GM19099 (cell line): ENCODE measurements around the gene COQ7.

Experiments used
- POLR2A ChIP-seq: IDR thresholded peaks from 3 replicates; pipeline ENCODE4 v1.6.1; 2011; ENCODE audit warnings: low read depth; ENCODE audit not compliant: insufficient read length; ENCODE audit errors: extremely low read depth

The COQ7 gene

DNA sequence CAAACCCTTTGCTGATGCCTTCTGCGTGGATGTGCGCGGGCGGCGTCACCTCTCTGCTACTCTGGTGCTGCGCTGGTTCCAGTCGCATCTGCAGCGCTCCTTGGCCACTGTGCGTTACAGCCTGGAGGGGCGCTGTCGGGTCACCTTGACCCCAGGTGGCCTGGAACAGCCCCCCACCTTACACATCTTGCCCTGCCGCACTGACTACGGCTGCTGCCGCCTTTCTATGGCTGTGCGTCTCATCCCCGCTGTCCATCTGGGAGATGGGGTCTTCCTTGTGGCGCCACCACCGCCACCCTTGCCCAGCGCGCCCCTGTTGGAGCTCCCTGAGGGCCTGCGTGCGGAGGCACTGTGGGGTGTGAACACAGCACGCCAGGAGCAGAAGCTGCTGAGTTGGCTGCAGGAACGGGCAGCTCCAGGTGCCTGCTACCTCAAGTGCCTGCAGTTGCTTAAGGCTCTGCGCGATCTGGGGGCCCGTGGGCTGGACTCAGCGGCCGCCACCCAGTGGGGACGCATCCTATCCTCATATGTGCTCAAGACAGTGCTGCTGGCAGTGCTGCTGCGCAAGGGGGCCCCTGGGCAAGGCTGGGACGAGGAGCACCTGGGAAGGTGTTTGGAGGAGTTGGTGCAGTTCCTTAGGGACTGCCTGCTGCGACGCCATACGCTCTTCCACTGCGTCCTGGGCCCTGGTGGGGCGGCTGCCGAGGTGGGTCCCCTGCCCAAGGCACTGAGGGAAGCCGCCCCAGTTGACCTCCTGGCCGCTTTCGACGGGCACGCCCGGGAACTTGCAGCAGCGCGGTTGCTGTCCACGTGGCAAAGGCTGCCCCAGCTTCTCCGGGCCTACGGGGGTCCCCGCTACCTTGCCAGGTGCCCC, 48.0 kb downstream of the COQ7 start:
- TF ChIP-seq POLR2A = no peak

DNA sequence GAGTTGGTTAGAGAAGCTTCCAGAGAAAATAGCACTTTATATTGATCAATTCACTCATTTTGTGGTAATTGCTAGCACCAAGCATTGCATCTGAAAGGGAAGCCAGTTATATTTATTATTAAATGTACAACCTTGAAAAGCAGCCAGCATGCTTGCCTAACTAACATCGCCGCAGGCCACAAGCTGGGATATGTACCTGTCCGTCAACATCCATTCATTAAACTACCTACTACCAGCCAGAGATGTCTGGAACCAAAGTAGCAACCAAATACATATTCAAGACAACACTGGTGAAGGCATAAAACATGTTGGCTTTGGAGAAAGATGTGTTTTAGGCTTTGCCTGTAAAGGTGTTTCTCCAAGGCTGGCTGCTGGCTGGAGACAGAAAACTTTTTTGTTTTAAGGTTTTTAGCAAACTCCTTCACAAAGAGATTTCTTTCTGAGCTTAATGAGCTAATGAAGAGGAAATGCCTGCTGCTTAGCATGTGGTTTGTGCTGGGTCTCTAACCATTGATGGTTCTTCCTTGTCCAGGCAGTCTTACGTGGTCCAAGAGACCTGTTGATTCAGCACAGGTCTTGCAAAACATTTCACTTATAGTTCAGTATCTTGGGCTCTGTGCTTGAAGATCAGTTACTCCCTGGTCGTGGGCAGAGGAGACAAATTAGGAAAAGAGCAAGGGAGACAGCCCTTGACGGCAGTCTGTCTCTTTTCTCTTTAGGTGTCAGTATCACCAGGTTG, 49.5 kb downstream of the COQ7 start:
- TF ChIP-seq POLR2A = no peak

DNA sequence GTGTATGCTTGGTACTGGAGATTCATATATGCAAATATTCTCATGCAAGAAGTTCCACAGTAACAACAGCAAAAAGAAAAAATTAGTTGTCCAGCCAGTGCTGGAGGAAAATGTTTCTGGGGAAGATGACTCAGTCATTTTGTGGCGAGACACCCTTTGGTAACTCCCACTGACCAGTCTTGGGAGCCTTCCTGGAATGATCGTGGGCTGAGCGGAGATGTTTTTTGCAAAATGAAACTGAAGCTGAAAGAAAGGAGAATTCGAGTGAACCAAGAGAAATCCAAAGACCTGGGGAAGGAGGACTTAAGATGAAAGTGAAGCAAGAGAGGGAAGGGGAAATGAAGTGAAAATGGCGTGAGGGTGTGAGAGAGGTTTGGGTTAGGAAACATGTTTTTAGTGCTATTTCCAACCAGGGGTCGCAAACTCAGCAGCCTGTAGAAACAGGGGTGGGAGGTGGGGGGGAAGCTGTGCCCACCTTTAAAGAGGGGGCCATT, 51.6 kb downstream of the COQ7 start:
- TF ChIP-seq POLR2A = peak; percentile 45

DNA sequence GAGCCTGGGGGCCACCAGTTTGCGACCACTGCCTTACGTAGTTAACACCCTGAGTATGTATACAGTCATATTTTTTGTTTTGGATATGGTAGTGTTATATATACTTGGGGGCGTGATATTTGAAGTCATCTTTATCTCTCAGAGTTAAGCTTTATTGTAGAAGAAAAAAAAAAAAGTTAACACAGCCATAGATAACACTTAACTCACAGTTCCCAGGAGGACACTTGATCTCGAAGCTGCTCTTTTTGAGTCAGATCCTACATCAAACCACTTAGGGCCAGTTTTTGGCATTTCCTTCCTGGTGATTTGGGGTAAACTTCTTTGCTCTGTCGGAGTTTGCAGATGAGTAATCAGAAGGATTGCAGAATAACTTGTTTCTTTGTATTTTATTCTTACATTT, 52.1 kb downstream of the COQ7 start:
- no peak for TF ChIP-seq POLR2A

DNA sequence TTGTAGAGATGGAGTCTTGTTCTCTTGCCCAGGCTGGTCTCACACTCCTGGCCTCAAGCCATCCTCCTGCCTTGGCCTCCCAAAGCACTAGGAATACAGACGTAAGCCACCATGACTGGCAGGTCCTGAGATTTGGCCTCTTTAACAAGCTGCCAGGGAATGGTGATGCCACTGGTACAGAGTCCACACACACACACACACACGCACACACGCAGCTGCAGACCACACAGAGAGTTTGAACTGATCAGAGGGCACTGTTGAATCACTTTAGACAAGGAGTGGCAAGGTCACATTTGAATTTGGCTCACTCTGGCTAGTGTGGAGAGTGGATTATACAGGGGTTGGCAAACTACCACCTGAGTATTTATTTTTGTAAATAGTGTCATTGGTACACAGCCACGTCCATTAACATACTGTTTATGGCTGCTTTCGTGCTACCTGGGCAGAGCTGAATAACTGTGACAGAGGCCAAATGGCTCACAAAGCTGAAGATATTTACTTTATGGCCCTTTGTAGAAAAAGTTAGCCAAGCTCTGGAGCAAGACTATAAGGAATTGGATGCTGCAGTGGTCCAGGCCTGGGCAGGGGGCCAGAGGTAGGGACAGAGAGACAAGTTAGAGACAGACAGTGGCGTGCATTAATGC, 56.2 kb downstream of the COQ7 start:
- TF ChIP-seq POLR2A = no peak

DNA sequence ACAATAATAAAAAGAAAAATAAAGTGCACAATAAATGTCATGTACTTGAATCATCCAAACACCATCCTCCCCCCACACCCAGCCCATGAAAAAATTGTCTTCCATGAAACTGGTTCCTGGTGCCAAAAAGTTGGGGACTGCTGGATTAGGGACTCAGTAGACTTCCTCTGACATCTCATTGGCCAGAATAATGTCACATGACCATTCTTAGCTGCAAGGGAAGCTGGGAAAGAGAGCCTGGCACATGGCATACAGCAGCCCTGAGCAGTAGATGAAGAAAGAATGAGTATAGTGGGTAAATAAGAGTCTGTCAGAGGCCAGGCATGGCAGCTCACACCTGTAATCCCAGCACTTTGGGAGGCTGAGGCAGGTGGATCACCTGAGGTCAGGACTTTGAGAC, 58.9 kb downstream of the COQ7 start:
- no peak for TF ChIP-seq POLR2A

DNA sequence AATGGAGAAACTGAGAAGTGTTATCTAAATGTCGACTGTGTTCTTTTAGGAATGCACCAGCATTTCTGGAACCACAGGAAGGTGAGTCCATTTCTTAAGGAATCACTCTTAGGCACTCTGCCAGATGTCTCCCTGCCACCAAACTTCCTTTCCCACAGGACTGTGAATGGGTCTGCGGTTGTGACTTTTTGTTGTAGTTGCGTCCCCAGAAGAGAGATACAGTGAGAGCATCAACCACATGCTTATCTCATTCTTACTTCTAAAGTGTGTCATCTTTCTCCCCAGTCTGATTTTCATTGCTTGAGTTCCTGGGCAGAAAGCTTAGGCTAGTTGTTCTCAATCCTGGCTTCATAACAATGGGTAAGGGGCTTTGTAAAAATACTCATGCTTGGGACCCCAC, 59.8 kb downstream of the COQ7 start:
- TF ChIP-seq POLR2A = no peak

DNA sequence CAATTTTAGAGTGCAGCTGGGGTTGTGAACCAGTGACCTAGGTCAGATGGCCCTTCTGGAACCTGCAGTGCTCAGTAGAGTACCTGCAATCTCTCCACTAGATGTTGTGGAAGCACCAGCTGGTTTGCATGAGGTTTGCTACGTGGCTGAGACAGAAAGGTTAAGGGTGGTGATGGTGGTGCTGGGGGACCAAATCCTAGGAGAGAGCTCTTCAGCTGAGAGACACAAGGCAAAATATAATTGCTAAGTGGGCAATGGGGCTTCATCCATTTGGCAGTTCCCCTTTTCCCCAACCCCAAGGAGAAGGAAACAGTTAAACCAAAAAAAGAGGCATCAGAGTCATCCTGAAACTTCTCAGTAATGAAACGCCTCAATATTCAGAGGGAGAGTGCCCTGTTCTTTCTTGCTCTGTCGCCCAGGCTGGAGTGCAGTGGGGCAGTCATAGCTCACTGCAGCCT, 60.3 kb downstream of the COQ7 start:
- no peak for TF ChIP-seq POLR2A

DNA sequence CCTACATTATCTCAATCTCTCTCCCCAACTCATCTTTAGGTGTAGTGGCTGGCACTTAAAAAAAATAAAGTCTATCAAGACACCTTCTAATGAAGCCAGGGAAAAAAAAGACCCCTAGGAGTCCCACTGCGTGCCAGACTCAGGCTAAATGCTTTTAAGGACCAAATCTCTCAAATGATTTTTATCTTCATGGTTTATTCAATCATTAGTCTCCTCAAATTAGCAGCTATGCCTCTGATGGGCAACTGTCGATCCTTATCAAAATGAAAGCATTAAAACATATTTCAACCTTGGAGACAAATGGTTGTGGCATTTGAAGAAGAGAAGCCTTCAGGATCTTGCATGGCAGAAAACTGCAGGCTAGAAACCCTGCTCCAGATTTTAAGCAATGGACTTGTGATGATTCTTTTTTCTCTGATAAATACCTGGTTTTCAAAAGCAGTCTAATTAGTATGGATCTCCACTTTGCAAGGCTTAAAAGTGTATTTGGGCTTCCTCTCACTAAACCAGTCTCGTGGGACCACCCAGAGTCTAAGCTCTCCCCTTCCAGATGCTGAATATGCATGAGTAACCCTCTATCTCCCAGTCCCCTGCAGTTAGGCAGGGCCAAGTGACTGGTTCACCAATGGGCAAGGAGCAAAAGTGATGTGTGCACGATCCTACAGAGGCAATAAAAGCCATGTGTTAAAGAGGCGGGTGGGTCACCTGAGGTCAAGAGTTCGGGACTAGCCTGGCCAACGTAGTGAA, 61.2 kb downstream of the COQ7 start:
- no peak for TF ChIP-seq POLR2A
